Activated gamma-delta T cell treated with anti-CD3 and anti-CD28 coated beads, Interleukin-2, amount 50 U/mL, for 16 hours (primary cell): ENCODE data around the gene NKAIN2.

Source experiments
- DNase-seq: peaks from one replicate; pipeline ENCODE4 v3.0.0-alpha.2; 2020; ENCODE audit warnings: low read depth

The NKAIN2 gene

GRCh38 chr6:123808556-123808955 lies 4.9 kb downstream of the NKAIN2 start:
- no peak for DNase-seq

GRCh38 chr6:123810214-123810613 lies 6.5 kb downstream of the NKAIN2 start:
- DNase-seq: no peak

GRCh38 chr6:123810948-123811347 lies 7.3 kb downstream of the NKAIN2 start:
- DNase-seq: no peak

GRCh38 chr6:123811378-123811777 lies 7.7 kb downstream of the NKAIN2 start:
- no peak for DNase-seq

GRCh38 chr6:123812621-123813020 lies 9.0 kb downstream of the NKAIN2 start:
- DNase-seq: no peak

GRCh38 chr6:123821112-123821511 lies 17.4 kb downstream of the NKAIN2 start:
- DNase-seq: no peak

- no peak for DNase-seq
These were observed 25.8 kb downstream of the NKAIN2 start for GRCh38 chr6:123829302-123829953.

GRCh38 chr6:123830120-123830519 lies 26.5 kb downstream of the NKAIN2 start:
- no peak for DNase-seq

- DNase-seq: no peak
These were observed 35.0 kb downstream of the NKAIN2 start for GRCh38 chr6:123838505-123839234.

- DNase-seq: no peak
These were observed 37.6 kb downstream of the NKAIN2 start for GRCh38 chr6:123841067-123841896.

GRCh38 chr6:123844011-123844410 lies 40.3 kb downstream of the NKAIN2 start:
- DNase-seq: no peak

GRCh38 chr6:123848347-123848746 lies 44.7 kb downstream of the NKAIN2 start:
- DNase-seq: no peak

GRCh38 chr6:123849406-123849805 lies 45.7 kb downstream of the NKAIN2 start:
- no peak for DNase-seq

GRCh38 chr6:123850555-123850954 lies 46.9 kb downstream of the NKAIN2 start:
- DNase-seq: no peak

- no peak for DNase-seq
These were observed 50.5 kb downstream of the NKAIN2 start for GRCh38 chr6:123854201-123854600.

GRCh38 chr6:123855506-123855905 lies 51.8 kb downstream of the NKAIN2 start:
- DNase-seq: no peak

GRCh38 chr6:123859291-123859690 lies 55.6 kb downstream of the NKAIN2 start:
- no peak for DNase-seq

- no peak for DNase-seq
These were observed 65.7 kb downstream of the NKAIN2 start for GRCh38 chr6:123869334-123869733.

- no peak for DNase-seq
These were observed 70.3 kb downstream of the NKAIN2 start for GRCh38 chr6:123873974-123874373.

GRCh38 chr6:123875784-123876183 lies 72.1 kb downstream of the NKAIN2 start:
- DNase-seq: no peak

- DNase-seq: no peak
These were observed 76.1 kb downstream of the NKAIN2 start for GRCh38 chr6:123879749-123880148.

- no peak for DNase-seq
These were observed 85.3 kb downstream of the NKAIN2 start for GRCh38 chr6:123888771-123889513.
